SK-N-SH treated with all-trans-retinoic acid at 6 μM for 48 hours (cell line): Measurements from ENCODE around the gene NPAS3.

ENCODE experiments used
- TF ChIP-seq, protein P1 (sequence below): fragments of 250-450 bp; sonication (Bioruptor Pico); IDR thresholded peaks from 2 replicates; pipeline ENCODE4 v1.5.1; 2020; ENCODE audit warnings: low read depth, mild to moderate bottlenecking, moderate library complexity
- TF ChIP-seq, protein P2 (sequence below): fragments of 250-450 bp; sonication (Bioruptor Pico); IDR thresholded peaks from 2 replicates; pipeline ENCODE4 v1.5.0; 2020; ENCODE audit warnings: mild to moderate bottlenecking, moderate library complexity

DNA sequence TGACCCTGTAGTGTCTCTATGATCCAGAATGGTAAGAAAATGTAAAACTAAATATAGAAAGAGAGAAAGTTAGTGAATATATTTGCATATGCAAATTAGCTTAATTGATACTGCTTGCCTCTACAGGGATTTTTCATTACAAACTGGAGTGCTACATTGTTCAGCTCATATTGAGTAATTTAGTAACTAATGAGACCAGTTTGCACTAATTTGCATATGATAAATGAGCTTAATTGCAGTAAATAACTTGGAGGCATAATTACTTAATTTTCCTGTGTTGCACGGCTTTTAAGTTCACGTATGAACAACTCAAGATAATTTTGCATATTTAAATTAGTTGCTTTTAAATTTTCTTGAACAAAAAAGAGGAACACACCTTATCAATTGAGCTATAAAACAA lies 436.5 kb downstream of the NPAS3 start:
- TF ChIP-seq, protein P1, sequence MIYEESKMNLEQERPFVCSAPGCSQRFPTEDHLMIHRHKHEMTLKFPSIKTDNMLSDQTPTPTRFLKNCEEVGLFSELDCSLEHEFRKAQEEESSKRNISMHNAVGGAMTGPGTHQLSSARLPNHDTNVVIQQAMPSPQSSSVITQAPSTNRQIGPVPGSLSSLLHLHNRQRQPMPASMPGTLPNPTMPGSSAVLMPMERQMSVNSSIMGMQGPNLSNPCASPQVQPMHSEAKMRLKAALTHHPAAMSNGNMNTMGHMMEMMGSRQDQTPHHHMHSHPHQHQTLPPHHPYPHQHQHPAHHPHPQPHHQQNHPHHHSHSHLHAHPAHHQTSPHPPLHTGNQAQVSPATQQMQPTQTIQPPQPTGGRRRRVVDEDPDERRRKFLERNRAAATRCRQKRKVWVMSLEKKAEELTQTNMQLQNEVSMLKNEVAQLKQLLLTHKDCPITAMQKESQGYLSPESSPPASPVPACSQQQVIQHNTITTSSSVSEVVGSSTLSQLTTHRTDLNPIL (CRISPR knock-in tag): no peak
- TF ChIP-seq, protein P2, sequence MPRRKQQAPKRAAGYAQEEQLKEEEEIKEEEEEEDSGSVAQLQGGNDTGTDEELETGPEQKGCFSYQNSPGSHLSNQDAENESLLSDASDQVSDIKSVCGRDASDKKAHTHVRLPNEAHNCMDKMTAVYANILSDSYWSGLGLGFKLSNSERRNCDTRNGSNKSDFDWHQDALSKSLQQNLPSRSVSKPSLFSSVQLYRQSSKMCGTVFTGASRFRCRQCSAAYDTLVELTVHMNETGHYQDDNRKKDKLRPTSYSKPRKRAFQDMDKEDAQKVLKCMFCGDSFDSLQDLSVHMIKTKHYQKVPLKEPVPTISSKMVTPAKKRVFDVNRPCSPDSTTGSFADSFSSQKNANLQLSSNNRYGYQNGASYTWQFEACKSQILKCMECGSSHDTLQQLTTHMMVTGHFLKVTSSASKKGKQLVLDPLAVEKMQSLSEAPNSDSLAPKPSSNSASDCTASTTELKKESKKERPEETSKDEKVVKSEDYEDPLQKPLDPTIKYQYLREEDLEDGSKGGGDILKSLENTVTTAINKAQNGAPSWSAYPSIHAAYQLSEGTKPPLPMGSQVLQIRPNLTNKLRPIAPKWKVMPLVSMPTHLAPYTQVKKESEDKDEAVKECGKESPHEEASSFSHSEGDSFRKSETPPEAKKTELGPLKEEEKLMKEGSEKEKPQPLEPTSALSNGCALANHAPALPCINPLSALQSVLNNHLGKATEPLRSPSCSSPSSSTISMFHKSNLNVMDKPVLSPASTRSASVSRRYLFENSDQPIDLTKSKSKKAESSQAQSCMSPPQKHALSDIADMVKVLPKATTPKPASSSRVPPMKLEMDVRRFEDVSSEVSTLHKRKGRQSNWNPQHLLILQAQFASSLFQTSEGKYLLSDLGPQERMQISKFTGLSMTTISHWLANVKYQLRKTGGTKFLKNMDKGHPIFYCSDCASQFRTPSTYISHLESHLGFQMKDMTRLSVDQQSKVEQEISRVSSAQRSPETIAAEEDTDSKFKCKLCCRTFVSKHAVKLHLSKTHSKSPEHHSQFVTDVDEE (CRISPR knock-in tag): no peak
